SU-DHL-6 (cell line): Measurements from ENCODE around the gene RPLP2.

ENCODE experiments used
- H2AFZ ChIP-seq: fragments of 200-600 bp; sonication (generic); 2 replicates; pipeline ENCODE4 v1.6.1; 2014; ENCODE audit warnings: low read depth, mild to moderate bottlenecking, moderate library complexity, mixed read lengths, antibody characterized with exemption, low read length; ENCODE audit not compliant: severe bottlenecking
- H3F3A ChIP-seq: fragments of 200-600 bp; shearing (Covaris generic); 2 replicates; pipeline ENCODE4 v1.6.0; 2016; ENCODE audit warnings: antibody characterized with exemption, mild to moderate bottlenecking; ENCODE audit not compliant: insufficient read depth
- H3K27ac ChIP-seq: fragments of 200-600 bp; sonication (generic); 2 replicates; pipeline ENCODE4 v1.5.1; 2016; ENCODE audit warnings: low read depth, mild to moderate bottlenecking, low read length, moderate library complexity, mixed read lengths
- H3K27me3 ChIP-seq: fragments of 200-600 bp; sonication (generic), shearing (Covaris generic); 2 replicates; pipeline ENCODE4 v1.6.0; 2014; ENCODE audit warnings: mild to moderate bottlenecking, low read length
- H3K36me3 ChIP-seq: fragments of 200-600 bp; sonication (generic); 2 replicates; pipeline ENCODE4 v1.6.1; 2014; ENCODE audit warnings: mild to moderate bottlenecking, low read length, mixed read lengths
- H3K4me2 ChIP-seq: fragments of 300-600, 200-600 bp; shearing (Covaris generic), sonication (generic); 2 replicates; pipeline ENCODE4 v1.6.0; 2014; ENCODE audit warnings: low read length, low read depth, mild to moderate bottlenecking; ENCODE audit not compliant: poor library complexity, severe bottlenecking
- H3K4me3 ChIP-seq: fragments of 200-600 bp; sonication (generic); 2 replicates; pipeline ENCODE4 v1.5.1; 2014; ENCODE audit warnings: antibody characterized with exemption, low read length, mild to moderate bottlenecking, mixed read lengths; ENCODE audit not compliant: insufficient read depth, poor library complexity, severe bottlenecking
- H3K79me2 ChIP-seq: fragments of 200-600 bp; sonication (generic); 2 replicates; pipeline ENCODE4 v1.6.1; 2014; ENCODE audit warnings: mild to moderate bottlenecking, low read length, moderate library complexity; ENCODE audit not compliant: insufficient read depth
- H3K9ac ChIP-seq: fragments of 200-600 bp; sonication (generic); 2 replicates; pipeline ENCODE4 v1.7.0; 2014; ENCODE audit warnings: mild to moderate bottlenecking, low read length
- H3K9me2 ChIP-seq: fragments of 200-600 bp; sonication (generic); replicated peaks from 2 replicates; pipeline ENCODE4 v1.6.1; 2014; ENCODE audit warnings: low read length; ENCODE audit not compliant: insufficient read depth
- H3K9me3 ChIP-seq: fragments of 200-600 bp; sonication (generic); 2 replicates; pipeline ENCODE4 v1.6.1; 2014; ENCODE audit warnings: low read length, mixed read lengths; ENCODE audit not compliant: insufficient read depth
- H4K20me1 ChIP-seq: fragments of 200-600 bp; sonication (generic); 2 replicates; pipeline ENCODE4 v1.6.1; 2014; ENCODE audit warnings: low read depth, mild to moderate bottlenecking, antibody characterized with exemption, low read length, moderate library complexity, mixed read lengths
- CTCF ChIP-seq: fragments of 200-600 bp; sonication (generic); IDR thresholded peaks from one replicate; pipeline ENCODE4 v1.5.1; 2017; ENCODE audit warnings: antibody characterized with exemption, mild to moderate bottlenecking, low read length, moderate library complexity; ENCODE audit not compliant: insufficient read depth, poor library complexity, severe bottlenecking
- EZH2phosphoT487 ChIP-seq: fragments of 200-600 bp; sonication (generic), shearing (Covaris generic); conservative IDR thresholded peaks from 2 replicates; pipeline ENCODE4 v1.6.1; 2018; ENCODE audit warnings: mild to moderate bottlenecking, antibody characterized with exemption, low read length, moderate library complexity, mixed read lengths

The RPLP2 gene

GRCh38 chr11:764322-765024 lies 45.3 kb upstream of the RPLP2 start:
- H3K4me3 ChIP-seq = no peak overlapping the region
- no peak for TF ChIP-seq CTCF
- TF ChIP-seq EZH2phosphoT487 = no peak
- H4K20me1 ChIP-seq = no peaks in the 10 kb centered on the region
- no peaks in the 10 kb centered on the region for H3K9me2 ChIP-seq
- H3K36me3 ChIP-seq = peaks cover 8% of the 10 kb centered on the region; the same call in 1 of the 2 replicates
- peaks cover 14% of the 10 kb centered on the region for H3F3A ChIP-seq
- H3K9ac ChIP-seq = no peak overlapping the region
- no peak overlapping the region for H3K4me2 ChIP-seq
- H3K27me3 ChIP-seq = no peaks in the 10 kb centered on the region
- no peaks in the 10 kb centered on the region for H3K79me2 ChIP-seq
- H2AFZ ChIP-seq = no peak overlapping the region
- no peak overlapping the region for H3K27ac ChIP-seq
- no peaks in the 10 kb centered on the region for H3K9me3 ChIP-seq

GRCh38 chr11:765025-765801 lies 44.6 kb upstream of the RPLP2 start:
- no peaks in the 10 kb centered on the region for H3K9me3 ChIP-seq
- H3K9ac ChIP-seq = no peak overlapping the region
- H4K20me1 ChIP-seq = no peaks in the 10 kb centered on the region
- no peak for TF ChIP-seq EZH2phosphoT487
- TF ChIP-seq CTCF = peak; percentile 81
- no peak overlapping the region for H3K27ac ChIP-seq
- no peaks in the 10 kb centered on the region for H3K9me2 ChIP-seq
- no peaks in the 10 kb centered on the region for H3K79me2 ChIP-seq
- H2AFZ ChIP-seq = no peak overlapping the region
- H3F3A ChIP-seq = peaks cover 14% of the 10 kb centered on the region
- no peak overlapping the region for H3K4me2 ChIP-seq
- no peaks in the 10 kb centered on the region for H3K27me3 ChIP-seq
- H3K36me3 ChIP-seq = peaks cover 4% of the 10 kb centered on the region; the same call in 1 of the 2 replicates
- H3K4me3 ChIP-seq = no peak overlapping the region

GRCh38 chr11:765802-766091 lies 44.0 kb upstream of the RPLP2 start:
- no peak overlapping the region for H3K9ac ChIP-seq
- H2AFZ ChIP-seq = no peak overlapping the region
- no peaks in the 10 kb centered on the region for H4K20me1 ChIP-seq
- H3F3A ChIP-seq = peaks cover 14% of the 10 kb centered on the region
- no peaks in the 10 kb centered on the region for H3K9me2 ChIP-seq
- H3K9me3 ChIP-seq = no peaks in the 10 kb centered on the region
- no peak overlapping the region for H3K4me2 ChIP-seq
- no peak overlapping the region for H3K27ac ChIP-seq
- TF ChIP-seq CTCF (no peak), EZH2phosphoT487 (no peak)
- no peak overlapping the region for H3K4me3 ChIP-seq
- no peaks in the 10 kb centered on the region for H3K79me2 ChIP-seq
- no peaks in the 10 kb centered on the region for H3K27me3 ChIP-seq
- no peaks in the 10 kb centered on the region for H3K36me3 ChIP-seq
